GM12875 (cell line): ENCODE results near the gene RSAD1.

ENCODE experiments used
- H3K4me3 ChIP-seq: one replicate; pipeline ENCODE4 v1.5.1; 2011; ENCODE audit warnings: low read depth, low read length, control low read depth
- TF ChIP-seq, protein P1 (sequence below): IDR thresholded peaks from 2 replicates; pipeline ENCODE4 v1.5.1; 2011; ENCODE audit warnings: low read depth, mild to moderate bottlenecking, control low read depth, inconsistent platforms, low read length, moderate library complexity, borderline replicate concordance; ENCODE audit not compliant: insufficient read depth

Gene RSAD1

DNA sequence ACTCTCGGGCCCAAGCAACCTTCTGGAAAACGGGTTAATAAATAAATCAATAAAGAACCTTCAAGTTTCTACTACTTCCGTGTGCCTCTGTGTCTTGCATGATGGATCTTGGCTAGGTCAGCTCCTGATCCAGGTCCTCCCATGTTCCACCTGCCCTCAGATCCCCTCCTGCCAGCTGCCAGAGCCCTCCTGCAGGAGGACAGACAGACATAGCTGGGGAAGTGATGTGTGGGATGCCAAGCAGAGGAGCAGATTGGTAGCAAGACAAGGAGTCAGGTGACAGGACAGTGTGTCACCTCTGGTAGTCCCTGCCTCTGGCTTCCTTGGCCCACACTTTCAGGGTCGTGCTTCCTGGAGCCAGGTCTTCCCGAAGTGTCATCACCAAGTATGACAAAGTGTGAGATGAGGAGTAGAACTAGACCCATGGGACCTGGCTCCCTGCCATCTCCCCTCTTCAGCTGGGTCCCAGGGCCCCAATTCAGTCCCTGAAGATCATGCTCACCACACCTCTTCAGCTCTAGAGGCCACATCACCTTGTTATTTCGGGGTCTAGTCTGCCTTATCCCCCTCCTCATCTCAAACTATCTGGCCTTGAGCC is 52.9 kb downstream of the RSAD1 start:
- TF ChIP-seq, protein P1, sequence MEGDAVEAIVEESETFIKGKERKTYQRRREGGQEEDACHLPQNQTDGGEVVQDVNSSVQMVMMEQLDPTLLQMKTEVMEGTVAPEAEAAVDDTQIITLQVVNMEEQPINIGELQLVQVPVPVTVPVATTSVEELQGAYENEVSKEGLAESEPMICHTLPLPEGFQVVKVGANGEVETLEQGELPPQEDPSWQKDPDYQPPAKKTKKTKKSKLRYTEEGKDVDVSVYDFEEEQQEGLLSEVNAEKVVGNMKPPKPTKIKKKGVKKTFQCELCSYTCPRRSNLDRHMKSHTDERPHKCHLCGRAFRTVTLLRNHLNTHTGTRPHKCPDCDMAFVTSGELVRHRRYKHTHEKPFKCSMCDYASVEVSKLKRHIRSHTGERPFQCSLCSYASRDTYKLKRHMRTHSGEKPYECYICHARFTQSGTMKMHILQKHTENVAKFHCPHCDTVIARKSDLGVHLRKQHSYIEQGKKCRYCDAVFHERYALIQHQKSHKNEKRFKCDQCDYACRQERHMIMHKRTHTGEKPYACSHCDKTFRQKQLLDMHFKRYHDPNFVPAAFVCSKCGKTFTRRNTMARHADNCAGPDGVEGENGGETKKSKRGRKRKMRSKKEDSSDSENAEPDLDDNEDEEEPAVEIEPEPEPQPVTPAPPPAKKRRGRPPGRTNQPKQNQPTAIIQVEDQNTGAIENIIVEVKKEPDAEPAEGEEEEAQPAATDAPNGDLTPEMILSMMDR: no peak
- H3K4me3 ChIP-seq: no peak overlapping the region

DNA sequence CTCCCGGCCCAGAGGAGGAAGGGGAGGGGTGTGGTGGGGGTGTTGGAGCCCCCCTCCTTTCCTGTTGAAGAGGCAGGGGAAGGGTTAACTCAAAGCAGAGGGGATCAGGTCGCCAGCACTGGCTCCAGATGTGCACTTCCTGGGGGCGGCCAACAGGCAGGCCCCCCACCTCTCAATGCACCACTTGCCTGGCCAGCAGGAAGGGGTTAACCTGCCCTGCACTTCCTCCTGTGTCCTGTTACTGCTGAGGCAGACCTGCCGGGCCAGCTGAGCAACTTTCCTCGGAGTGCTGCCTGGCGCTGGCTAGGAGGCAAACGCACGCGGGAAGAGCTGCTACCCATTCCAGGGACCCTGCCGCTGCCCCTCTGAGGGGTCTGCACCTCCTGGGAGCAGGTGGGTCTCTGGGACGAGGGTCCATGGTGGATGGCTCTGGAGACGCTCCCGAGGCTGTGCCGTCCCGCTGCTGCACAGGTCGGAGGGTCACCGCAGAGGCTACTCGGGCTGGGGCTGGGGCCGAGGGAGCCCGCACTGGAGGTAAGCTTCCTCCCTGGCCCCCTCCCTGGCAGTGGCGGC is 53.9 kb downstream of the RSAD1 start, which contains the start of gene EPN3:
EPN3 (plus strand) TSS at position 284 of the 573 bp plus-strand sequence. CDS start 3,822 bp downstream, outside the sequence.
- no peak within 1 kb of the TSS for H3K4me3 ChIP-seq
- TF ChIP-seq, protein P1: no peak

DNA sequence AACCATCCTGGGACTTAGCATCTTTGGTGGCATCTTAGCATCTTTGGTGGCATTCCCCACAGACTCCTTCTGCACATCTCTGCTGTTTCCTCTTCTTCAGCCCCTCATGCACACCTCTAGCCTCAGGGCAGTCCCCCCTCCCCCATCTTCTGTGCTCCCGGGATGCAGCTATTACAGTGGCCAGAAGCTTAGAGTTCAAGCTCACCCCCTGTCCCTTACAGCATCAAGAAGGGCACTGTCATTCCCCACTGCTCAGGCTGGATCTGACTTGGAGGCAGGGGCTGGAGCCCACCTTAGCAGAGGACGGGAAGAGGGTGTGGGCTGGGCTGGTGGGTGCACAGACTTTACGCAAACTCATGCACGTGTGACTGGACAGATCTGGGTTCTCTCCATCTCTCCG is 54.5 kb downstream of the RSAD1 start:
- TF ChIP-seq, protein P1: no peak
- no peak overlapping the region for H3K4me3 ChIP-seq

DNA sequence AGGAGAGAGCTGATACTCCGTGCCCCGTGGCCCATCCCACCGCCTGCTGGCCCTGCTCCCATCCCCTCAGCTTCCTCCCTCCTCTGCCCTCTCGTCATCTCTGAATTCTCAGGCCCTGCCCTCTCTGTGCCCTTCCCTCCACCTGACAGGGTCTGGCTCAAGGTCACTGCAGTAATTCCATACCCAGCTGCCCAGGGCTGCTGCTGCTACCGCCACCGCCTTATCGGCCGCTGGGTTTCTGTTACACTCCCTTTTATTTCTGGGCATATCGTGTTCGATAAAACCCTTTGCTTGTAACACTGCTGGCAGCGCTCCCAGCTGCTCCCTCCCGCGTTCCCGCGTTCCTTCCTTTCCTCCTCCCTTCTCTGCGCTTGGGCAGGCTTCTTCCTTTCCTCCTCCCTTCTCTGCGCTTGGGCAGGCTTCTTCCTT is 55.1 kb downstream of the RSAD1 start:
- TF ChIP-seq, protein P1: no peak
- H3K4me3 ChIP-seq: no peak overlapping the region

DNA sequence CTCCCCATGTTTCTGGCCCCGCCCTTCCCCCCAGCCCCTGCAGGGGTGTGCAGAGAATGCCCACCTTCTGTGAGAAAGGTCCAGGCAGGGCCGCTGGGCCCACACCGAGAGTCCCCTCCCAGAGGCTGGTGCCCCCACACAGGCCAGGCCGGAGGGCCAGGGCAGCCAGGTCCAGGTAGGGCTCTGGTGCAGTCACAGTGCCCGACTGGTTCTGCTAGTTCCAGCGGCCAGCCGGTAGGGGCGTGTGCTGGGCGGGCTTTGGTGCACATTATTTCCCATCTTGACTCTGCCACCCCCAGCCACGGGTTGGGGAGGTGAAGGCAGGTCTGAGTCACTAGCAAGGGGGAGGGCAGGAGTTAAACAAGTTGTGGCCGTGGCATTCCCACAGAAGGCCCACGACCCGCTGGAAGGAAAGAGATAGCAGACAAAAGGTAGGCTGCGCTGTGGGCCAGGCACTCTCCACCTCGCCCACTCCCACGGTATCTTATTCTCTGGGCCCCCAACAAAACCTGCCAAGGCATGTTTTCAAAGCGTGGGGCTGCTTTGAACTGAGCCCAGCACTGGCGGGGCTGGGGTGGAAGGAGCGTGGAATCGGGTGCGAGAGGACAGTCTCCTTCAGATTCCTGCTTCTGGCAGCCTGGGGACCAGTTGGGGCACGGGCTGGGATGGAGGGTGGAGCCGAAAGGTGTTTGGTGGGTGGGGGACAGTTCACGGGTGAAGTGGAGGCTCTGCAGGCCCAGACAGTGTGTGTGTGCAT is 55.7 kb downstream of the RSAD1 start:
- H3K4me3 ChIP-seq: no peak overlapping the region

DNA sequence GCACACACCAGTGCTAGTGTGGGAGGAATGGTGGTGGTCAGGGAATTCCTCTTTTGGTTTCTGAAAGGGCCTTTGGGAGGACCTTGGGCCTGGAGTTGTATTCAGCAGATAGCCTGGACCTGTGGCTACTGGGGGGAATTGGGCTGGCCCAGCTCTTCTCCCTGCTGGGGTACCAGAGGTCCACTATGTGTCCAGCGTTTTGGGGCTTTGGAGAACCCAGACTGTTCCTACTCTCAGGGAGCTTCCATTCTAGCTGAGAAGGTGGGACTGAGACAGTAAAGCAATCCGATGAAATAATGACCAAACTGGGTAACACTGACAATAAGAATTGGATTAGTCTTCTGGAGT is 56.3 kb downstream of the RSAD1 start:
- TF ChIP-seq, protein P1: no peak
- H3K4me3 ChIP-seq: no peak overlapping the region

More for the DNA sequence above, 55.7 kb downstream of the RSAD1 start:
- TF ChIP-seq, protein P1: peak; percentile 32; the same call in 1 of the 2 replicates
